Measurements from ENCODE around the gene SLC38A6. TPM values are rescaled to one million over a fixed set of nuclear protein-coding genes. Genes with fewer than 3 reads are reported as not detected.

SLC38A6 gene
- total RNA-seq, 4 donors from 2014 or later: 11.1 to 19.1 (median 12.0) TPM

GRCh38 chr14:61048640-61049039 lies 67.6 kb downstream of the SLC38A6 start:
- H3K27ac ChIP-seq (replicated peaks in 1 of 4): no peak overlapping the region
- no peak overlapping the region for H3K4me3 ChIP-seq
- peaks cover 0 to 7% (median 0%) of the 10 kb centered on the region in 4 donors for H3K4me1 ChIP-seq
- no peaks in the 10 kb centered on the region for H3K27me3 ChIP-seq
- DNase-seq (ENCODE audit: extremely low spot score): no peak
- no peaks in the 10 kb centered on the region for H3K9me3 ChIP-seq
- intact Hi-C loops (cut with DNase I): no loop called here
- H3K36me3 ChIP-seq: peaks cover 0 to 4% (median 2%) of the 10 kb centered on the region in 4 donors
- no peak for TF ChIP-seq EP300 (IDR thresholded peaks at IDR 0.05)
- no peak for TF ChIP-seq POLR2A (IDR thresholded peaks at IDR 0.05; ENCODE audit: low read depth)
- no peak for TF ChIP-seq CTCF (IDR thresholded peaks at IDR 0.05)
- no peak for TF ChIP-seq POLR2AphosphoS5 (IDR thresholded peaks at IDR 0.05)

DNA sequence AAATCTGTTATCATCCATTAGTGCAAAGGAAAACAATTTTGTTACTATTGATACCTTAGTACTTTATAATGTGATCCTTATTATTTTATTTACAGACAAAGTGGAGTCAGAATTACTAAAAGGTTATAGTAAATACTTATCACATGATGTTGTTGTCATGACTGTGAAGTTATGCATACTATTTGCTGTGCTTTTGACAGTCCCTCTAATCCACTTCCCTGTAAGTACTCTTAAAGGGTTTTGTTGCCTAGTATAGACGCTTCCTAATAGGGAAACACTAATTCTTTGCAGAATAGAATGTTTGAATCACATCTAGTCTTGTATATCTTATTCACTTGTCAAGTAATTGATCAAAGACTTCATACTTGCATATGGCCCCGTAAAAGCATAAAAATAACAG lies 69.4 kb downstream of the SLC38A6 start:
- no peak overlapping the region for H3K27ac ChIP-seq (replicated peaks in 1 of 4)
- intact Hi-C loops (cut with DNase I): no loop called here

GRCh38 chr14:61051051-61051450 lies 70.0 kb downstream of the SLC38A6 start:
- Histone ChIP-seq H3K4me1 (peaks cover 0 to 7% (median 0%) of the 10 kb centered on the region in 4 donors), H3K9me3 (no peaks in the 10 kb centered on the region), H3K27ac (replicated peaks in 1 of 4) (no peak overlapping the region), H3K36me3 (peaks cover 0 to 2% (median 0%) of the 10 kb centered on the region in 4 donors), H3K27me3 (no peaks in the 10 kb centered on the region), H3K4me3 (no peak overlapping the region)
- 54% methylated on average over 1 of the region's 1 CpG for WGBS
- intact Hi-C loops (cut with DNase I): no loop called here
- DNase-seq (ENCODE audit: extremely low spot score): no peak
- TF ChIP-seq POLR2AphosphoS5 (IDR thresholded peaks at IDR 0.05): no peak

More for the DNA sequence above, 69.4 kb downstream of the SLC38A6 start:
- Histone ChIP-seq H3K9me3 (no peaks in the 10 kb centered on the region), H3K36me3 (peaks cover 0 to 4% (median 1%) of the 10 kb centered on the region in 4 donors), H3K27me3 (no peaks in the 10 kb centered on the region), H3K4me1 (peaks cover 0 to 7% (median 0%) of the 10 kb centered on the region in 4 donors), H3K4me3 (no peak overlapping the region)
- no peak for DNase-seq (ENCODE audit: extremely low spot score)
- TF ChIP-seq EP300 (IDR thresholded peaks at IDR 0.05): no peak
- 53% methylated on average over 2 of the region's 2 CpGs for WGBS

DNA sequence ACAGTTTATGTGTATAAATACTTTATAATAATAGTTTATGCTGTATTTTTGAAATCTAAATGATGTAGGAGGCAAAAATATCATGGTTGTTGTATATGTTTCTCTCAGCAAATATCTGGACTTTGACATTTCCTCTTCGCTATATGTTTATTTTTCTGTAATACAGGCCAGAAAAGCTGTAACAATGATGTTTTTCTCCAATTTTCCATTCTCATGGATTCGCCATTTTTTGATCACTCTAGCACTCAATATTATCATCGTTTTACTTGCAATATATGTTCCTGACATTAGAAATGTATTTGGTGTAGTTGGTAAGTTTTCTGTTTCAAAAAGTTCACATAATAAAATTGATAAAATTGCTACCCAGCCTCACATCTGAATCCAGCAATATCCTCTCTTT lies 70.6 kb downstream of the SLC38A6 start:
- 86% methylated on average over 3 of the region's 3 CpGs for WGBS
- DNase-seq (ENCODE audit: extremely low spot score): no peak
- no peak overlapping the region for H3K27ac ChIP-seq (replicated peaks in 1 of 4)
- TF ChIP-seq POLR2AphosphoS5 (IDR thresholded peaks at IDR 0.05) (no peak), CTCF (IDR thresholded peaks at IDR 0.05) (no peak), POLR2A (IDR thresholded peaks at IDR 0.05; ENCODE audit: low read depth) (no peak), EP300 (IDR thresholded peaks at IDR 0.05) (no peak)
- H3K36me3 ChIP-seq: no peaks in the 10 kb centered on the region
- no peak overlapping the region for H3K4me3 ChIP-seq
- intact Hi-C loops (cut with DNase I): no loop called here
- H3K9me3 ChIP-seq: no peaks in the 10 kb centered on the region
- H3K4me1 ChIP-seq: peaks cover 0 to 7% (median 0%) of the 10 kb centered on the region in 4 donors
- H3K27me3 ChIP-seq: no peaks in the 10 kb centered on the region

GRCh38 chr14:61063461-61063860 lies 82.4 kb downstream of the SLC38A6 start:
- H3K4me1 ChIP-seq: no peaks in the 10 kb centered on the region
- no peak overlapping the region for H3K27ac ChIP-seq (replicated peaks in 1 of 4)
- H3K9me3 ChIP-seq: no peaks in the 10 kb centered on the region
- TF ChIP-seq POLR2A (IDR thresholded peaks at IDR 0.05; ENCODE audit: low read depth) (no peak), CTCF (IDR thresholded peaks at IDR 0.05) (no peak), EP300 (IDR thresholded peaks at IDR 0.05) (no peak), POLR2AphosphoS5 (IDR thresholded peaks at IDR 0.05) (no peak)
- WGBS: 98% methylated on average over 3 of the region's 3 CpGs
- intact Hi-C loops (cut with DNase I): no loop called here
- DNase-seq (ENCODE audit: extremely low spot score): no peak
- H3K27me3 ChIP-seq: no peaks in the 10 kb centered on the region
- no peak overlapping the region for H3K4me3 ChIP-seq
- H3K36me3 ChIP-seq: no peaks in the 10 kb centered on the region

DNA sequence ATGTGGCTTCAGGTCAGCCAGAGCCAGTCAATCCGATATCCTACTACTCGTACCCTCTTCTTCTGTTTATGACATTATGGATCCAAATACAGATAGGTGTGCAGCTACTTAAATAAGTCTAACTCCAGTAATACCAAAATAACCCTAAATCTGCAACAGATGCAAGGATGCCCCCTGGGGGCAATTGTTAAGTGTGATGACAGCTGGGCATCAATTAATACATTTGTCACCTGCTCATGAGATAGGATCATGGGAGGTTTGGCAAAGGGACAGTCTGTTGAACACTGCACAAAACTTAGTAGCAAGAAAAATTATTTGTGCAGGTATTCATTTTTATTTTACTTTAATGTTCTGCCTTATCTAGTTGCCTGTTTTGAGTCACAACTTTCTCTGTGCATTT lies 83.2 kb downstream of the SLC38A6 start:
- no peaks in the 10 kb centered on the region for H3K27me3 ChIP-seq
- no peak for DNase-seq (ENCODE audit: extremely low spot score)
- no peaks in the 10 kb centered on the region for H3K9me3 ChIP-seq
- H3K4me1 ChIP-seq: no peaks in the 10 kb centered on the region
- H3K4me3 ChIP-seq: no peak overlapping the region
- no peak overlapping the region for H3K27ac ChIP-seq (replicated peaks in 1 of 4)
- no peak for TF ChIP-seq POLR2A (IDR thresholded peaks at IDR 0.05; ENCODE audit: low read depth)
- no peak for TF ChIP-seq POLR2AphosphoS5 (IDR thresholded peaks at IDR 0.05)
- no peak for TF ChIP-seq CTCF (IDR thresholded peaks at IDR 0.05)
- TF ChIP-seq EP300 (IDR thresholded peaks at IDR 0.05): no peak
- intact Hi-C loops (cut with DNase I): no loop called here
- 97% methylated on average over 2 of the region's 2 CpGs for WGBS
- H3K36me3 ChIP-seq: no peaks in the 10 kb centered on the region

Data from esophagus muscularis mucosa (tissue), 4 donors.